CD4-positive, alpha-beta memory T cell (primary cell): ENCODE measurements around the gene ATG4B. TPM values are rescaled to one million over a fixed set of nuclear protein-coding genes. Genes with fewer than 3 reads are reported as not detected.
"Not testable (repeated sequence)": the region's sequence is repeated elsewhere in the genome, so short reads cannot be mapped to it uniquely, and the experiment has no call there.

Experiments
- CTCF ChIA-PET: fragments of 350-600 bp; sonication (Branson Sonifier 250); formaldehyde crosslinking; loops from one replicate; lab custom pipeline; 2021; ENCODE audit warnings: inconsistent platforms; ENCODE audit not compliant: partially characterized antibody; lab: Charles Lee
- POLR2A ChIA-PET: fragments of 350-600 bp; sonication (Branson Sonifier 250); formaldehyde crosslinking; loops from one replicate; lab custom pipeline; 2021; ENCODE audit not compliant: partially characterized antibody; lab: Charles Lee
- DNase-seq, 5 donors: peaks; one replicate each; pipeline versions ENCODE4 v3.0.0 to v3.0.0-alpha.2; 2020 to 2022; ENCODE audit warnings: mixed read lengths in 1 of 5
- H3K27ac ChIP-seq: one replicate; pipeline ENCODE4 v1.7.0; 2013; ENCODE audit warnings: low read depth, low read length
- H3K27me3 ChIP-seq: 2 replicates; pipeline ENCODE4 v1.7.0; 2013; ENCODE audit warnings: mild to moderate bottlenecking, low read length, moderate library complexity; ENCODE audit not compliant: insufficient read depth
- H3K36me3 ChIP-seq: 2 replicates; pipeline ENCODE4 v1.7.0; 2013; ENCODE audit warnings: mild to moderate bottlenecking, low read length, moderate library complexity; ENCODE audit not compliant: insufficient read depth
- H3K4me1 ChIP-seq: 2 replicates; pipeline ENCODE4 v1.7.0; 2013; ENCODE audit warnings: mild to moderate bottlenecking, low read length, moderate library complexity; ENCODE audit not compliant: insufficient read depth
- H3K4me3 ChIP-seq, 2 donors: one replicate each; pipeline ENCODE4 v1.7.0; 2013; ENCODE audit warnings: low read length in 2 of 2, mild to moderate bottlenecking in 1 of 2
- H3K9me3 ChIP-seq, 2 donors: one replicate each; pipeline ENCODE4 v1.7.0; 2013; ENCODE audit warnings: low read length in 2 of 2, control low read depth in 1 of 2; ENCODE audit not compliant: control insufficient read depth in 1 of 2
- H3K27ac Mint-ChIP-seq, 7 donors: one replicate each; pipeline ENCODE4 v1.8.0; 2020 to 2021; ENCODE audit warnings: mixed read lengths in 7 of 7, mild to moderate bottlenecking in 6 of 7, inconsistent platforms in 3 of 7, moderate library complexity in 3 of 7
- H3K27me3 Mint-ChIP-seq, 2 donors: one replicate each; pipeline ENCODE4 v1.8.0; 2020 to 2021; ENCODE audit warnings: mixed read lengths in 2 of 2
- H3K36me3 Mint-ChIP-seq, 2 donors: one replicate each; pipeline ENCODE4 v1.8.0; 2020 to 2021; ENCODE audit warnings: mixed read lengths in 2 of 2, inconsistent platforms in 1 of 2, mild to moderate bottlenecking in 1 of 2
- H3K4me1 Mint-ChIP-seq, 4 donors: one replicate each; pipeline ENCODE4 v1.8.0; 2020 to 2021; ENCODE audit warnings: mixed read lengths in 4 of 4, mild to moderate bottlenecking in 1 of 4
- H3K4me3 Mint-ChIP-seq, 8 donors: one replicate each; pipeline ENCODE4 v1.8.0; 2020 to 2021; ENCODE audit warnings: mixed read lengths in 8 of 8, mild to moderate bottlenecking in 7 of 8, moderate library complexity in 6 of 8, inconsistent platforms in 3 of 8
- H3K9me3 Mint-ChIP-seq, 8 donors: one replicate each; pipeline ENCODE4 v1.8.0; 2020 to 2021; ENCODE audit warnings: mixed read lengths in 8 of 8, mild to moderate bottlenecking in 5 of 8, inconsistent platforms in 3 of 8, moderate library complexity in 1 of 8
- intact Hi-C: fragments of 100-400 bp; cut with micrococcal nuclease; formaldehyde crosslinking; loops from one replicate; pipeline ENCODE4 v1.15.1; 2023
- polyA plus RNA-seq, 2 donors: library from polyadenylated mRNA; unstranded; fragments of 300-500 nt; fragmentation: Illumina TruSeq; gene quantifications; one replicate each; pipeline ENCODE4 v1.2.3, GENCODE V29; 2021
- total RNA-seq, 2 experiments: library from RNA; stranded (reverse); gene quantifications; one replicate each; pipeline ENCODE4 v1.2.3, GENCODE V29; 2021

Gene ATG4B
- 10 to 100 TPM; 87.7 to 96.9 TPM for total RNA-seq
- 10 to 100 TPM; 49.2 to 58.4 TPM for polyA plus RNA-seq

DNA sequence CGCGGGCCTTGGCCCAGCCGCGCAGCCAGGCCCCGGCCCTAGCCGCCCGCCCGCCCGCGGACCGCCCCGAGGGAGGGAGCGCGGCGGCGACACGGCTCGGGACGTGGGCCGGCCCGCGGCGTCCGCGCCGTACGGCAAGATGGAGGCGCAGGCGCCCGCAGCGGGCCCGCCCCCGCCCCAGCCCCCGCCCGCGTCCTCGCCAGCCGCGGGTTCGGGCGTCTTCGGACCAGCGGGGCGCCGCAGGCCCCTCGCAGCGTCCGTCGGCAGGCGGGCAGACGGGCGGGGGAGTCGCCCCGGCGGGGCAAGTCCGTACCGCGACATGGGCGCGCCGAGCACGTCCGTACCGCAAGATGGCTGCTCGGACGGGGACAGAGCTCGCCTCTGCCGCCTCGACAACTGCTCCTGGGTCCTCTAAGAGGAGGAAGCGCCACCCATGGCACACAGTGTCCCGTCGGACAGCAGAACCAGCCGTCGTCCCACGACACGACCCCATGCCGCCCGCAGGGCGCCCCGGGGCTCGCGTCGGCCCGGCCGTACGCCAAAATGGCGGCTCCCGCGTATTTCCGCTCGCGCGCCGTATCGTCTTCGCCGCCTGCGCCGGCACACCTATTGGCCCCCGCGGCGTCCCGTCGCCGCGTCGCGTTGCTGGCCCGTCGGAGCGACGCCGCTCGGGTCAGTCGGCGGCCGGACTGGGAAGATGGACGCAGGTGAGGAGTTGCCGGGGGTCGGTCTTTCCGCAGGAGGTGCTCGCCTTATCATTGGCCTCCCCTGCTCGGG lies at the start of gene ATG4B, which contains the start of gene THAP4:
ATG4B (plus strand) TSS at position 676 of the 777 bp plus-strand sequence; CDS start at position 698, 22 bp downstream.
THAP4 (minus strand) TSS at position 141 of the 777 bp plus-strand sequence. CDS start 141 bp downstream, outside the sequence.
- H3K27me3 Mint-ChIP-seq: no peaks in the 10 kb centered on the region
- peaks cover 10 to 24% of the 10 kb centered on the region in 2 donors for H3K36me3 Mint-ChIP-seq
- CTCF ChIA-PET: interaction anchor here (1.2 to 2.1 kb wide), 2 partner anchors 42 to 241 kb away, joined by 3 to 8 read pairs; no protein-coding TSS in a partner anchor
- peak within 1 kb of the TSS; percentile 65 to 90 for H3K4me3 ChIP-seq
- H3K4me3 Mint-ChIP-seq: peak within 1 kb of the TSS; percentile 86 to 98 (median 94)
- H3K27ac ChIP-seq: peak within 1 kb of the TSS; percentile 88
- no peaks in the 10 kb centered on the region for H3K9me3 Mint-ChIP-seq
- H3K9me3 ChIP-seq: no peaks in the 10 kb centered on the region
- peak; percentile 73 to 89 (median 78) for DNase-seq
- POLR2A ChIA-PET: interaction anchor here (0.5 to 2.8 kb wide), 14 partner anchors 12 to 1077 kb away, joined by 3 to 20 read pairs (median 4); partner anchors contain the start of genes D2HGDH, DTYMK, DUSP28 and HDLBP
- H3K36me3 ChIP-seq: peaks cover 14% of the 10 kb centered on the region
- intact Hi-C loops: loop anchor here (1.0 to 10.0 kb wide), 6 partner anchors 27 to 1072 kb away; partner anchors contain the start of genes DTYMK, DUSP28, HDLBP and ING5
- H3K27ac Mint-ChIP-seq: peak within 1 kb of the TSS; percentile 82 to 98 (median 93)
- H3K4me1 Mint-ChIP-seq: peaks cover 36 to 71% (median 48%) of the 10 kb centered on the region in 4 donors
- H3K27me3 ChIP-seq: no peaks in the 10 kb centered on the region
- H3K4me1 ChIP-seq: peaks cover 35% of the 10 kb centered on the region

DNA sequence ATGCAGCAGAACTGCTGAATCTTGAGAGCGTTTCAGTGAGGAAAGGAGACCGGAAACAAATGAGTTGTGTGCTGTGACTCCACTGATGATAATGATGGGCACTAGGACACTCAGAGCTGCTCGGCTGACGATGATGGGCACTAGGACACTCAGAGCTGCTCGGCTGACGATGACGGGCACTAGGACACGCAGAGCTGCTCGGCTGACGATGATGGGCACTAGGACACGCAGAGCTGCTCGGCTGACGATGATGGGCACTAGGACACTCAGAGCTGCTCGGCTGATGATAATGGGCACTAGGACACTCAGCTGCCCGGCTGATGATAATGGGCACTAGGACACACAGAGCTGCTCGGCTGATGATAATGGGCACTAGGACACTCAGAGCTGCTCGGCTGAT lies 47.6 kb upstream of the ATG4B start:
- POLR2A ChIA-PET, H3K27ac Mint-ChIP-seq, intact Hi-C loops, H3K27ac ChIP-seq, H3K4me3 ChIP-seq, H3K36me3 ChIP-seq, DNase-seq, H3K4me1 Mint-ChIP-seq, CTCF ChIA-PET, H3K27me3 ChIP-seq, H3K27me3 Mint-ChIP-seq, H3K4me1 ChIP-seq, H3K4me3 Mint-ChIP-seq: not testable (repeated sequence)
- peaks cover 28 to 39% of the 10 kb centered on the region in 2 donors for H3K36me3 Mint-ChIP-seq
- peaks cover 0 to 16% of the 10 kb centered on the region in 2 donors for H3K9me3 ChIP-seq
- H3K9me3 Mint-ChIP-seq: peaks cover 0 to 43% (median 22%) of the 10 kb centered on the region in 8 donors

DNA sequence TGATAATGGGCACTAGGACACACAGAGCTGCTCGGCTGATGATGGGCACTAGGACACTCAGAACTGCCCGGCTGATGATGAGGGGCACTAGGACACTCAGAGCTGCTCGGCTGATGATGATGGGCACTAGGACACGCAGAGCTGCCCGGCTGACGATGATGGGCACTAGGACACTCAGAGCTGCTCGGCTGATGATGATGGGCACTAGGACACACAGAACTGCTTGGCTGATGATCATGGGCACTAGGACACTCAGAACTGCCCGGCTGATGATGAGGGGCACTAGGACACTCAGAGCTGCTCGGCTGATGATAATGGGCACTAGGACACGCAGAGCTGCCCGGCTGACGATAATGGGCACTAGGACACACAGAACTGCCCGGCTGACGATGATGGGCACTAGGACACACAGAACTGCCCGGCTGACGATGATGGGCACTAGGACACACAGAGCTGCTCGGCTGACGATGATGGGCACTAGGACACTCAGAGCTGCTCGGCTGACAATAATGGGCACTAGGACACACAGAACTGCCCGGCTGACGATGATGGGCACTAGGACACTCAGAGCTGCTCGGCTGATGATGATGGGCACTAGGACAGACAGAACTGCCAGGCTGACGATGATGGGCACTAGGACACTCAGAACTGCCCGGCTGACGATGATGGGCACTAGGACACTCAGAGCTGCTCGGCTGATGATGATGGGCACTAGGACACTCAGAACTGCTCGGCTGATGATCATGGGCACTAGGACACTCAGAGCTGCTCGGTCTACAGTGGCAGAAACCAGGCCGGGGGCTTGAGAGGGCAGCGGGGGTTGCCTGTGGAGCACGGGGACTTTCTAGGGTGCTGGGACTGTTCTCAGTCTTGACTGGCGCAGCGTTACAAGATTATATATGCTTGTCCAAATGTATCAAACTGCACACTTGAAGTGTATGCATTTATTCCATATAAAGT lies 46.7 kb upstream of the ATG4B start:
- H3K4me3 Mint-ChIP-seq, H3K27ac Mint-ChIP-seq, CTCF ChIA-PET, POLR2A ChIA-PET, H3K4me1 Mint-ChIP-seq, H3K27me3 ChIP-seq, H3K4me1 ChIP-seq, H3K36me3 ChIP-seq, H3K27me3 Mint-ChIP-seq, DNase-seq, H3K27ac ChIP-seq, intact Hi-C loops, H3K4me3 ChIP-seq: not testable (repeated sequence)
- Mint-ChIP-seq H3K9me3 (peaks cover 0 to 36% (median 19%) of the 10 kb centered on the region in 8 donors), H3K36me3 (peaks cover 20 to 33% of the 10 kb centered on the region in 2 donors)
- H3K9me3 ChIP-seq: peaks cover 0 to 16% of the 10 kb centered on the region in 2 donors

DNA sequence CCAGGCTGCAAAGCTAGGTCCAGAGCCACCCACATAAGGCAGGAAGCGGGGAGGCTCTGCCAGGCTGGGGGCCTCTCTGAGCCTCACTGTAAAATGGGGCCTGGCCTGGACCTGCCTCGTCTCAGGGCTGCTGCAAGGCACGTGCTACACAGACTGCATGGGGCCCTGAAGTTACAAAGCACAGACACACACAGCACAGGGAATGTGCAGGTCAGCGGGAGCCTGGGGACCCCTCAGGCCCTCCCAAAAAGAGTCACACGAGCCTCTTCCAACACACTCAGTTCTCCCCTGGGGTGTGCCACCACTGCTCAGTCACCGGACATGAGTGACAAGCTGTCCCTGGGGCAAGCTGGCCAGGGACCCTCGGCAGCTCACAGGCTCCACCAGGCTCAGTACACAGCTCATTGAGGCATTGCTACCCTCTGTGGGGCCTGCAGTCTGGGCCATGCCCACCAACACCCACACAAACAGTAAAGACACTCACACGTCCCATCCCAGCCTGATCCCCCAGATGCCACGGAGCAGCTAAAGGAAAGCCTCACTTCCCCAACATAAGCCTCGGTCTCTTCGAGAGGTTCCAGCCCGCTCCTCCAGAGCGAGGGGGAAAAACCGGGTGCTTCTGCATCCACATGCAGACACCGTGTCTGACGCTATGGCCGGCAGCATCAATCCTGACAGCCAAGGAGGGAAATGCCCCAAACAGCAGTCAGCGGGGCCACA lies 45.2 kb upstream of the ATG4B start:
- CTCF ChIA-PET: interaction anchor here (1.5 kb wide), 1 partner anchor 18 kb away, joined by 3 read pairs; no protein-coding TSS in a partner anchor
- no peaks in the 10 kb centered on the region for H3K4me1 ChIP-seq
- POLR2A ChIA-PET: no interaction called here
- no peak for DNase-seq
- peak overlapping the region in 1 of 8 donors; percentile 56 for H3K4me3 Mint-ChIP-seq
- H3K27me3 Mint-ChIP-seq: no peaks in the 10 kb centered on the region
- H3K36me3 Mint-ChIP-seq: peaks cover 21 to 27% of the 10 kb centered on the region in 2 donors
- no peak overlapping the region for H3K27ac ChIP-seq
- H3K27me3 ChIP-seq: no peaks in the 10 kb centered on the region
- H3K36me3 ChIP-seq: no peaks in the 10 kb centered on the region
- H3K9me3 ChIP-seq: peaks cover 0 to 8% of the 10 kb centered on the region in 2 donors
- H3K4me1 Mint-ChIP-seq: peaks cover 0 to 3% (median 0%) of the 10 kb centered on the region in 4 donors
- peaks cover 0 to 21% (median 6%) of the 10 kb centered on the region in 8 donors for H3K9me3 Mint-ChIP-seq
- H3K4me3 ChIP-seq: no peak overlapping the region
- intact Hi-C loops: no loop called here
- no peak overlapping the region for H3K27ac Mint-ChIP-seq

DNA sequence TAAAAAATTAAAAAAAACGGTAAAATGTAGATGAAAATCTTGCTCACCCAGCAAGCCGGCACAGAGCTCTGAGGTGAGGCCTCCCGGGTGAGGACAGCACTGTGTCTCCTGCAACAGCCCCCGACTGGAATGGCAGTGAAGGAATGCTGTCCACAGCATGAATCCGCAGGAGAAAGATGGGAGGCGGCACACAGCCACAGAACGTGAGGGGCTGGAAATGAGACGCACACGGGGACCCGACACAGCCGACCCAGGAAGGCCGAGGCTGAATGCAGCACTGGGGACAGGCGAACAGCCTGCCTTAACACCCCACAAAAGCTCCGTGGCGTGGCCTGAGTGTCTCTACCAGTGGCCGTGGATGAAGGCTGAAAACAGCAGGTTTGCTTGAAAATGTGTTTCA lies 44.2 kb upstream of the ATG4B start:
- H3K27me3 ChIP-seq: no peaks in the 10 kb centered on the region
- ChIA-PET CTCF (no interaction called here), POLR2A (no interaction called here)
- Mint-ChIP-seq H3K27ac (no peak overlapping the region), H3K9me3 (peaks cover 0 to 11% (median 0%) of the 10 kb centered on the region in 8 donors), H3K36me3 (peaks cover 29 to 31% of the 10 kb centered on the region in 2 donors), H3K27me3 (no peaks in the 10 kb centered on the region), H3K4me3 (no peak overlapping the region), H3K4me1 (peaks cover 0 to 3% (median 0%) of the 10 kb centered on the region in 4 donors)
- no peaks in the 10 kb centered on the region for H3K4me1 ChIP-seq
- H3K27ac ChIP-seq: no peak overlapping the region
- no peaks in the 10 kb centered on the region for H3K36me3 ChIP-seq
- no peak overlapping the region for H3K4me3 ChIP-seq
- intact Hi-C loops: no loop called here
- peaks cover 0 to 4% of the 10 kb centered on the region in 2 donors for H3K9me3 ChIP-seq
- DNase-seq: no peak

DNA sequence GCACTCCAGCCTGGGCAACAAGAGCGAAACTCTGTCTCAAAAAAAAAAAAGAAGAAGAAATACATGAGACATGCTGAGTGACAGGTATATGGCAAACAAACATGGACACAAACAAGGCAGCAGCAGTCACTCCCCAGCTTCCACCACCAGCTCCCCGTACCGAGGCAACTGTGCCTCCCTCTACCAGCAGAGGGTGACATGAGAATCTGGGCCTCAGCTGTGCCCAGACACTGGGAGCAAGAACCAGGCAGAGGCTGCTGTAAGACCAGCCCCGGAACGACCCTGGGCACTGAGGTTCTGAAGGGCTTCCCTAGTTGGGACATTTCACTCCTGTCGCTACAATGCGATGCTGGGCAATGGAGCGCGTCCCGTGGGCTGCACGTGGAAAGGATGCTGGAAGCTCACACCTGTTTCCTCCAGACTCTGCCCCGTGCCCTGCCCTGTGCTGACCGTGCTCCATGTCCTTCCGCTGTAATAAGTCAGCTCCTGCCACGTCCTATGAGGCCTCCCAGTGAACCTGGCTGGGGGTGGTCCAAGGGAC lies 41.8 kb upstream of the ATG4B start:
- POLR2A ChIA-PET: no interaction called here

More for the DNA sequence above, 41.8 kb upstream of the ATG4B start:
- no peak overlapping the region for H3K27ac ChIP-seq
- H3K4me1 ChIP-seq: no peaks in the 10 kb centered on the region
- H3K9me3 ChIP-seq: no peaks in the 10 kb centered on the region
- H3K36me3 Mint-ChIP-seq: peaks cover 44 to 45% of the 10 kb centered on the region in 2 donors
- no peak overlapping the region for H3K4me3 Mint-ChIP-seq
- H3K27me3 Mint-ChIP-seq: no peaks in the 10 kb centered on the region
- peaks cover 0 to 3% (median 0%) of the 10 kb centered on the region in 4 donors for H3K4me1 Mint-ChIP-seq
- H3K4me3 ChIP-seq: no peak overlapping the region
- H3K27ac Mint-ChIP-seq: no peak overlapping the region
- no peaks in the 10 kb centered on the region for H3K27me3 ChIP-seq
- CTCF ChIA-PET: no interaction called here
- no peaks in the 10 kb centered on the region for H3K36me3 ChIP-seq
- peak in 1 of 5 donors; percentile 15 for DNase-seq
- intact Hi-C loops: no loop called here
- H3K9me3 Mint-ChIP-seq: no peaks in the 10 kb centered on the region
